NT2/D1 (cell line): ENCODE measurements around the gene FOXL2.

Experiments used
- SUZ12 ChIP-seq: IDR thresholded peaks from 2 replicates; pipeline ENCODE4 v1.6.1; 2011; ENCODE audit not compliant: insufficient read length, insufficient read depth; ENCODE audit errors: extremely low read depth
- YY1 ChIP-seq: IDR thresholded peaks from 2 replicates; pipeline ENCODE4 v1.6.1; 2011; ENCODE audit not compliant: insufficient read length, insufficient read depth

- no peak for TF ChIP-seq YY1
- no peak for TF ChIP-seq SUZ12
These were observed 3.9 kb downstream of the FOXL2 start for GRCh38 chr3:138942861-138943623.
